ENCODE results near the gene TSBP1.
"Not testable (repeated sequence)": the region's sequence is repeated elsewhere in the genome, so short reads cannot be mapped to it uniquely, and the experiment has no call there.

The TSBP1 gene

DNA sequence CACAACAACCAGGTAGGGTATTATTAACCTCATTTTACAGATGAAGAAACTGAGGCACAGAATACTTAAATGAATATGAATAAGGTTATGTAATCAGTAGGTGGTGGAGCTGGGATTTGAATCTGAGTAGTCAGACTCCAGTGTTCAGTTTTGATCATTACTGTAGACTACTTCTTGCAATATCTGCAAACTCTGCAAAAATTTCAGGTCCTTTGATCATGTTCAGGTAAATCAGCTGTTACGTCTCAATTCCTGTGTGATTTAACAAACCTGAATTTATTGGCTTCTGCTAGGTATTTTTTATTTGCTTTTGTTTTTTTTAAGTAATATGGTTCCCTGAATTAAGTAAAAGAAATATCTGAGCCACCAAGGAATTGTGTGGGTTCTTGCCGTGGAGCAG, 77.1 kb downstream of the TSBP1 start:
- ChIA-PET POLR2A (no interaction called here), CTCF (no interaction called here)
- no peak for DNase-seq (ENCODE audit: extremely low spot score)
- TF ChIP-seq, protein P1, sequence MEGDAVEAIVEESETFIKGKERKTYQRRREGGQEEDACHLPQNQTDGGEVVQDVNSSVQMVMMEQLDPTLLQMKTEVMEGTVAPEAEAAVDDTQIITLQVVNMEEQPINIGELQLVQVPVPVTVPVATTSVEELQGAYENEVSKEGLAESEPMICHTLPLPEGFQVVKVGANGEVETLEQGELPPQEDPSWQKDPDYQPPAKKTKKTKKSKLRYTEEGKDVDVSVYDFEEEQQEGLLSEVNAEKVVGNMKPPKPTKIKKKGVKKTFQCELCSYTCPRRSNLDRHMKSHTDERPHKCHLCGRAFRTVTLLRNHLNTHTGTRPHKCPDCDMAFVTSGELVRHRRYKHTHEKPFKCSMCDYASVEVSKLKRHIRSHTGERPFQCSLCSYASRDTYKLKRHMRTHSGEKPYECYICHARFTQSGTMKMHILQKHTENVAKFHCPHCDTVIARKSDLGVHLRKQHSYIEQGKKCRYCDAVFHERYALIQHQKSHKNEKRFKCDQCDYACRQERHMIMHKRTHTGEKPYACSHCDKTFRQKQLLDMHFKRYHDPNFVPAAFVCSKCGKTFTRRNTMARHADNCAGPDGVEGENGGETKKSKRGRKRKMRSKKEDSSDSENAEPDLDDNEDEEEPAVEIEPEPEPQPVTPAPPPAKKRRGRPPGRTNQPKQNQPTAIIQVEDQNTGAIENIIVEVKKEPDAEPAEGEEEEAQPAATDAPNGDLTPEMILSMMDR (IDR thresholded peaks at IDR 0.05; ENCODE audit: control extremely low read depth, extremely low read depth, low read depth, missing control alignments) = no peak

DNA sequence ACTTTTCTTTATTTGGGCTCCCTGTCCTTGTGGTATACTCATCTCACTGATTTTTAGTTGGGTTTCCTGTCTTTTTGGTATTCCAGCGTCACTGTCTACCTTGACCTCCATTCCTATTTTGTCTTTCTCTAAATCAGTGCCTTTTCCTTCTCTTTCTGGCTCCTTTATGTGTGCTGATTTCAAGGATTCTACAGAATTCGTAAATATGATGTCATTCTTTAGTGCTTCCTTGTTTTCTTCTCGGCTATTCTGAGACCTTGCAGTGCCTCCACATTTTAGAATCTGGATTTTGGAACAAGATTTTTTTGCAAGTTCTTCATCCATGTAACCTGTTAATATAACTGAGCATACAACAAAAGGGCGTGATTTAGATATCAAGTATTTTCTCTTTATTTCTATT, 78.0 kb downstream of the TSBP1 start:
- TF ChIP-seq, protein P1 (IDR thresholded peaks at IDR 0.05; ENCODE audit: control extremely low read depth, extremely low read depth, low read depth, missing control alignments) = no peak
- ChIA-PET POLR2A (no interaction called here), CTCF (no interaction called here)
- DNase-seq (ENCODE audit: extremely low spot score) = no peak

DNA sequence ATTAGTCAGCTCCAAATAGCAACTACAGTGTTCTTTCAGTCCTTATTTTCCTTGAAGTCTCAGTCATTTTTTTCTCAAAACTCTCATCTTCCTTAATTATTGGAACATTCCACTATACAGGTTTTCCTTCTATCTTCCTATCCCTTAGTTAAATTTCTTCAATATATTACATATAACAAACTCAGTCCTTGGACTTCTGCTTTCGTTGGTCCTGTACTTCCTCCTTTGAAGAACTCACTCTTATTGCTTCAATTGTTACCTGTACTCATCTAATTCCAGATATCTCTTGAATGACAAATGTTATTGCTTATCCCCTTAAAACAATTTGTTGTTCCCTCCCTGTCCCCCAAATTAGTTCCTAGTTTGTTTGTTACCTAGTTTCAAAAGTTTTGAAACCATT, 80.2 kb downstream of the TSBP1 start:
- CTCF ChIA-PET = no interaction called here
- POLR2A ChIA-PET = no interaction called here

DNA sequence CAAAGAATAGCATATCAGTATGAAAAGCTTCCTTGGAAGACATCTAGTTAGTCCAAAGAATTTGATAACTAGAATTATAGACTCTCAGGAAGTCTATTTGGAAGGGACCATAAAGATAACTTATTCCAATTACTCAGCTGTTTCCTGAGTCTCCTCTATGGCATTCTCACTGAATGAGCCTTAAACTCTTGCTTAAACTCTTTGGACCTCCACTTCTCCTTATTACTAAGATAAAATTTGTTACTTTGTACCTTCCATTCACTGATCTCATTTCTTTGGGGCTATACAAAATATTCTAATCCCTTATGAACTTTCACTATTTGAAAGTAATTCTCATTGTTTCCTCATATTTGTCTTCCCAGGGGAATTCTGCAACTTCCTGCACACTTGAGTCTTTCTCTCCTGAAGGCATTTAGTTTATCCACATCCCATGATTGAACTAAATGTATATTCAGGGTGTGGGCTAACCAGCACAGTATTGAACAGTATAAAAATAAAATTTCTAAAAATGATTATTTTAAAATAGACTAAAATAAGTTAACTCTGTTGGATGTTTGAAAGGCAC, 80.7 kb downstream of the TSBP1 start:
- TF ChIP-seq, protein P1 (IDR thresholded peaks at IDR 0.05; ENCODE audit: control extremely low read depth, extremely low read depth, low read depth, missing control alignments) = no peak
- ChIA-PET POLR2A (no interaction called here), CTCF (no interaction called here)
- no peak for DNase-seq (ENCODE audit: extremely low spot score)

More for the DNA sequence above, 80.2 kb downstream of the TSBP1 start:
- DNase-seq (ENCODE audit: extremely low spot score) = no peak
- TF ChIP-seq, protein P1 (IDR thresholded peaks at IDR 0.05; ENCODE audit: control extremely low read depth, extremely low read depth, low read depth, missing control alignments) = no peak

DNA sequence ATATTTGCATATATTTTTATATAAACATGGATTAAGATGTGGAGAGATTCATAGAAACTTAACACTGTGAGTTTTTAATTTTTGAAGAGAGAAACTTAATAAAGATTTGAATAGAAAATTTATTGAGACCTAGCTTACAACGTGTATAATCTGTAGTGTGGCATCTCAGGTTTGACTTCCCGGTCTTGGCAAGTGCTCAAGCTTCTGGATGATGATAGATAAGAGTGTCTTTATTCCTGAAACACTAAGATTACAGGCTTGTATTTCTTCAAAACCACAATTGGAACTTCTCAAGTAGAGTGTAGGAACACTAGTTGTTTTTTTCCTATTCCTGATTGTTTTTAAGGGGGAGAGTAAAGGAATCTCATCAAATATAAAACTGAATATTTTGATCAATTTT, 83.3 kb downstream of the TSBP1 start:
- no peak for DNase-seq (ENCODE audit: extremely low spot score)
- ChIA-PET CTCF (interaction anchor here (1.0 kb wide), 1 partner anchor 20 kb away, joined by 3 read pairs; no protein-coding TSS in a partner anchor), POLR2A (no interaction called here)
- TF ChIP-seq, protein P1 (IDR thresholded peaks at IDR 0.05; ENCODE audit: control extremely low read depth, extremely low read depth, low read depth, missing control alignments) = no peak

DNA sequence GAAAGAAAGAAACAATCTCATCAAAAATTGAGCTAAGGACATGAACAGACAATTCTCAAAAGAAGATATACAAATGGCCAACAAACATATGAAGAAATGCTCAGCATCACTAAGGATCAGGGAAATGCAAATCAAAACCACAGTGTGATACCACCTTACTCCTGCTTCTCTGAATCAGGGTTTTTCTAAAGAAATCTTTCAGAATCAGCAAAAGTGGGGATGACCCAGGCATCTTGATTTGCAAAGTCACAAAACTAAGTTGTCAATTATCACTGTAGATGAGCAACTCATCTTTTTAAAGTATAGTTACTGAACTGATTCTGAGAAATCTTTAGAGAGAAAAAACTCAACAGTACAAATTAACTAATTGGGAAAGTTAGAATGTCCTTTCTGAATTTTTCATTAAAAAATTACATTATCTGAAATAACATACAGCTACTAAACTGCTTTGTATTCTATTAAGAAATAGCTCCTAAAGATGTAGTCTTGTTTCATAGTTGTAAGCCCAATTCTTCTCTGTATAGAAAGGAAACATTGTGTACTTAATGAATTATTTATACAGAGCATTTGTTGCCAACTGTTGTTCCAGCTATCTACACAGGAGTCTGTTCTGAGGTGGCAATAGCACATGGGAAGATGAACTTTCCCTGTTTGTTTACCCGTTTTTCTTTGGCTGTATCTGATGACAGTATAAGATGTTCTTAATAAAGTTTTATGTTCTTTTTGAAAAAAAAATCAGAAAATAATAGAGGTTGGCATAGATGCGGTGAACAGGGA, 97.7 kb downstream of the TSBP1 start:
- CTCF ChIA-PET = interaction anchor here (0.6 to 2.0 kb wide), 2 partner anchors 12 to 27 kb away, joined by 3 to 4 read pairs; no protein-coding TSS in a partner anchor
- POLR2A ChIA-PET = not testable (repeated sequence)

DNA sequence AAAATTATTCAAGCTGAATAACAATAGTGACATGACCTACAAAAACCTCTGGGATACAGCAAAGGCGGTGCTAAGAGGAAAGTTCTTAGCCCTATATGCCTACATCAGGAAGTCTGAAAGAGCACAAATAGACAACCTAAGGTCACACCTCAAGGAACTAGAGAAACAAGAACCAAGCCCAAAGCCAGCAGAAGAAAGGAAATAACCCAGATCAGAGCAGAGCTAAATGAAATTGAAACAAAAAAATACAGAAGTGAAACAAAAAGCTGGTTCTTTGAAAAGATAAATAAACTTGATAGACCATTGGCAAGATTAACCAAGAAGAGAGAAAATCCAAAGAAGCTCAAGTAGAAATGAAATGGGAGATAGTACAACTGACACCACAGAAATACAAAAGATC, 100.3 kb downstream of the TSBP1 start:
- ChIA-PET CTCF (no interaction called here), POLR2A (no interaction called here)
- TF ChIP-seq, protein P1 (IDR thresholded peaks at IDR 0.05; ENCODE audit: control extremely low read depth, extremely low read depth, low read depth, missing control alignments) = no peak
- DNase-seq (ENCODE audit: extremely low spot score) = no peak

More for the DNA sequence above, 97.7 kb downstream of the TSBP1 start:
- DNase-seq (ENCODE audit: extremely low spot score) = not testable (repeated sequence)

DNA sequence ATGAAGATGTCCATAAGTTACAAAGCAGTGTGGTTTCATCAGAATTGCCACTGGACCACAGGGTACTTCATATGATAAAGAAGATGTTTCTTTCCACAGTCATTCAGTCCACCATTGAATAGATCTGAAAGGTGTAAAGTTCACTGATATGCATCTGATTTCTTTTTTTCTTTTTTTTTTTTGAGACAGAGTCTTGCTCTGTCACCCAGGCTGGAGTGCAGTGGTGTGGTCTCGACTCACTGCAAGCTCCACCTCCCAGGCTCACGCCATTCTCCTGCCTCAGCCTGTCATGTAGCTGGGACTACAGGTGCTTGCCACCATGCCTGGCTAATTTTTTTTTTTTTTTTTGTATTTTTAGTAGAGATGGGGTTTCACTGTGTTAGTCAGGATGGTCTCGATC, 103.2 kb downstream of the TSBP1 start:
- DNase-seq (ENCODE audit: extremely low spot score) = peak; percentile 18
- POLR2A ChIA-PET = not testable (repeated sequence)
- CTCF ChIA-PET = interaction anchor here (0.6 to 1.6 kb wide), 5 partner anchors 13 to 941 kb away, joined by 3 to 8 read pairs (median 3); no protein-coding TSS in a partner anchor
